ENCODE data around the gene BPIFB3.
"Not testable (repeated sequence)": the region's sequence is repeated elsewhere in the genome, so short reads cannot be mapped to it uniquely, and the experiment has no call there.

Gene BPIFB3

DNA sequence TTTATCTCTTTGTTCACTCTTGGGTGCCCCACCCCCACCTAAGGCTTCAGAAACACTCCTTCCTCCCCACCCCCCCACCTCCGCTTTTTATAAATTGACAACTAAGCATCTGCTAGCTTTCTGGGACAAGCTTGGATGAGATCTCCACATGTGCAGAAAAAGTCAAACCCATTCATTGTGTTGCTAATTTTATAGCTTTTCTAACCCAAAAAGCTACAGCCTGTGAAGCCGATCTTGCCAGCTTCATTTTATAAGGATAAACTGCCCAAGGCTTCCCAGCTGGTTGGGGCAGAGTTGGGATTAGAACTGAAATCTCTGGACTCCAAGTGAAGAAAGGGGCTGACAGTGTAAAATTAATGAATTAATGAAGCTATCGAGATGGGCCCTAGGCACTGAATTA is 49.9 kb downstream of the BPIFB3 start:
- TF ChIP-seq FOXP2 (optimal IDR thresholded peaks at IDR 0.05; ENCODE audit: control extremely low read depth, extremely low read length, insufficient read depth) (no peak), POLR2AphosphoS5 (IDR thresholded peaks at IDR 0.05; ENCODE audit: borderline replicate concordance, low read depth, low read length) (no peak), EZH2 (IDR thresholded peaks at IDR 0.05) (no peak)
- H3K9ac ChIP-seq (ENCODE audit: insufficient read length), result no peak overlapping the region

DNA sequence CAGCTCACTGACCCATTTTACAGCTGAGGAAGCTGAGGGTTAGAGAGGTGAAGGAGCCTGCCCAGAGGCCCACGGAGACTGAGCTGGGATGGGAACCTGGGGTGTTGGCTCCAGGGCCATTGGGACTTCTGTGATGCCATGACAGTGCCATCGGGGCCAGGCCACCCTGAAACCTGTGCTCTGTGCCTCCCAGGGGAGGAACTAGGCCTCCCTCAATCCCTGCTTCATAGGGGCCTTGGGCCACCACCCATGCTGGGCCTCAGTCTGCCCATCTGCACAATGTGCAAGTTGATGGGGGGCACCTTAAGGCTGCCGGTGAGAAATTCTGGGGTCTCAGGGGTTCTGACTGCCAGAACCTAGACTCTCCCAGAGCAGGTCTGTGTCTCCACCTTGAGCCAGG is 50.6 kb downstream of the BPIFB3 start:
- Histone ChIP-seq H3K36me3 (ENCODE audit: insufficient read depth, low read length) (no peaks in the 10 kb centered on the region), H3K27ac (no peak overlapping the region), H3K9ac (ENCODE audit: insufficient read length) (no peak overlapping the region), H3K4me3 (no peak overlapping the region), H3K9me3 (ENCODE audit: low read depth, low read length) (no peaks in the 10 kb centered on the region)
- no peak for TF ChIP-seq POLR2AphosphoS5 (IDR thresholded peaks at IDR 0.05; ENCODE audit: borderline replicate concordance, low read depth, low read length)
- no peak for TF ChIP-seq EZH2 (IDR thresholded peaks at IDR 0.05)
- no peak for TF ChIP-seq FOXP2 (optimal IDR thresholded peaks at IDR 0.05; ENCODE audit: control extremely low read depth, extremely low read length, insufficient read depth)
- DNase-seq (ENCODE audit: low read depth, low spot score), result no peak

More for the DNA sequence above, 49.9 kb downstream of the BPIFB3 start:
- no peak overlapping the region for H3K27ac ChIP-seq
- no peaks in the 10 kb centered on the region for H3K36me3 ChIP-seq (ENCODE audit: insufficient read depth, low read length)
- DNase-seq (ENCODE audit: low read depth, low spot score), result no peak
- H3K9me3 ChIP-seq (ENCODE audit: low read depth, low read length), result no peaks in the 10 kb centered on the region
- no peak overlapping the region for H3K4me3 ChIP-seq

DNA sequence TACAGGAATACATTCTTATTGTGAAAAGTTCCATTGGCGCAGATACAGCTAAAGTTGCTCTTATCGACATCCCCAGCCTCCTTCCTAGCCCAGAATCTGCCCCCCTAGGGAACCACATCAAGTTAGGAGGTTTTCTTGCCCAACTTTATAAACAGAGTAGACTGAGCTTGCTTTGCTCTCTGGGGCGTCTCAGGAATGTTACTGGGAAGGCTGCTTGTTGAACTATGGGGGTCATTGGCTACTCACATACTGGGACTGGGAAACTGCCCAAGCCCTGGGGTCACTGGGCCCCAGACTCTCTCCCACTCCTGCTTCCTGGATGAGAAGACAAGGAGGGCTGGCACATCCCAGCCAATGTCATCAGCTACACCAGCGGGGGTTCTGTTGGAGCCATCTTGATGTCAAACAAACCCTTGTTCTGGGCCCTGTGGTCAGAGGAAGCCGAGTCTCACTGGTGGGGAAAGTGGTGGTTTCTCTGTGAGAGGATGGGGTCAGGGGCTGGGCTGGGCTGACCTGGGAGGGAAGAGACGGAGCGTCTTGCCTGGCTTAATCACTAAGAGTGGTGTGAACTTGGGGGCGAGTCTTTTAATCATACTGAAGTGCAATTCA is 51.7 kb downstream of the BPIFB3 start:
- TF ChIP-seq POLR2AphosphoS5 (IDR thresholded peaks at IDR 0.05; ENCODE audit: borderline replicate concordance, low read depth, low read length) (no peak), EZH2 (IDR thresholded peaks at IDR 0.05) (no peak), FOXP2 (optimal IDR thresholded peaks at IDR 0.05; ENCODE audit: control extremely low read depth, extremely low read length, insufficient read depth) (no peak)
- H3K36me3 ChIP-seq (ENCODE audit: insufficient read depth, low read length), result no peaks in the 10 kb centered on the region
- H3K9me3 ChIP-seq (ENCODE audit: low read depth, low read length), result no peaks in the 10 kb centered on the region
- DNase-seq (ENCODE audit: low read depth, low spot score), result no peak
- no peak overlapping the region for H3K9ac ChIP-seq (ENCODE audit: insufficient read length)
- no peak overlapping the region for H3K27ac ChIP-seq
- H3K4me3 ChIP-seq, result no peak overlapping the region

DNA sequence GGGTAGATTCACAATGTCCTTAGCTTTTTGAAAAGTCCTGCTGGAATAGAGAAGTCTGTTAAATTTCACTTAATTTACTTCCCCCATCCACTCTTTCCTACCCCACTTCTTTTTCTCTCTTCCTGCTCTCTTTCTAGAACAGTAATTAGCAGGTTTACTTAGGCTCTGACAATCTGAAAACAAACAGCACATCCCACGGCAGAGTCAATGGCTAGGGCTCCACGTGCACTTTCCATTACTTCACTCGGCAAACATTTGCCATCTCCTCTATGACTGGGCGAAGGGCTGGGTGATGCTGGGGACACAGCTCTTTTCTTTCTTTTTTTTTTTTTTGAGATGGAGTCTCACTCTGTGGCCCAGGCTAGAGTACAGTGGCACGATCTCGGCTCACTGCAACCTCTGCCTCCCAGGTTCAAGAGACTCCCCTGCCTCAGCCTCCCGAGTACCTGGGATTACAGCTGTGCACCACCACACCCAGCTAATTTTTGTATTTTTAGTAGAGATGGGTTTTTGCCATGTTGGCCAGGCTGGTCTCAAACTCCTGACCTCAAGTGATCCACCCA is 52.4 kb downstream of the BPIFB3 start:
- not testable (repeated sequence) for H3K9ac ChIP-seq (ENCODE audit: insufficient read length); H3K4me3 ChIP-seq; H3K9me3 ChIP-seq (ENCODE audit: low read depth, low read length); H3K27ac ChIP-seq; H3K36me3 ChIP-seq (ENCODE audit: insufficient read depth, low read length); DNase-seq (ENCODE audit: low read depth, low spot score)

DNA sequence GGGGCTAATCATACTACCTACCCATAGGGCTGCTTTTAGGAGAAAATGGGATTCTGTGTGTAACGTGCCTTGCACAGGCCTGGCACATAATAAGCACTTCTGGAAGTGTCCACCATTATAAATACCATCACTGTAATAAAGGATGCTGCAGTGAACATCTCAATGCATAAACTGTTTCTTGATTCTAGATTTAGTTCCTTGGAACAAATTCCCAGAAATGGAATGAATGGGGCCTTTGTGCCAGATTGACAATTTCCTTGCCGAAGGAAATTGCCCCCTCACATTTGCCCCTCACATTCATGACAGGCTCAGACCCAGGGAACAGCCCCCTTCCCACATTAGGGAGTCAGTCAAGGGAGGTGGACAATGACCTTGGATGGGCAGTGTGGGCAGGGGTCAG is 55.0 kb downstream of the BPIFB3 start:
- no peak for DNase-seq (ENCODE audit: low read depth, low spot score)
- no peak overlapping the region for H3K4me3 ChIP-seq
- H3K36me3 ChIP-seq (ENCODE audit: insufficient read depth, low read length), result no peaks in the 10 kb centered on the region
- H3K9ac ChIP-seq (ENCODE audit: insufficient read length), result no peak overlapping the region
- TF ChIP-seq EZH2 (IDR thresholded peaks at IDR 0.05) (no peak), FOXP2 (optimal IDR thresholded peaks at IDR 0.05; ENCODE audit: control extremely low read depth, extremely low read length, insufficient read depth) (no peak), POLR2AphosphoS5 (IDR thresholded peaks at IDR 0.05; ENCODE audit: borderline replicate concordance, low read depth, low read length) (no peak)
- no peak overlapping the region for H3K27ac ChIP-seq
- no peaks in the 10 kb centered on the region for H3K9me3 ChIP-seq (ENCODE audit: low read depth, low read length)

DNA sequence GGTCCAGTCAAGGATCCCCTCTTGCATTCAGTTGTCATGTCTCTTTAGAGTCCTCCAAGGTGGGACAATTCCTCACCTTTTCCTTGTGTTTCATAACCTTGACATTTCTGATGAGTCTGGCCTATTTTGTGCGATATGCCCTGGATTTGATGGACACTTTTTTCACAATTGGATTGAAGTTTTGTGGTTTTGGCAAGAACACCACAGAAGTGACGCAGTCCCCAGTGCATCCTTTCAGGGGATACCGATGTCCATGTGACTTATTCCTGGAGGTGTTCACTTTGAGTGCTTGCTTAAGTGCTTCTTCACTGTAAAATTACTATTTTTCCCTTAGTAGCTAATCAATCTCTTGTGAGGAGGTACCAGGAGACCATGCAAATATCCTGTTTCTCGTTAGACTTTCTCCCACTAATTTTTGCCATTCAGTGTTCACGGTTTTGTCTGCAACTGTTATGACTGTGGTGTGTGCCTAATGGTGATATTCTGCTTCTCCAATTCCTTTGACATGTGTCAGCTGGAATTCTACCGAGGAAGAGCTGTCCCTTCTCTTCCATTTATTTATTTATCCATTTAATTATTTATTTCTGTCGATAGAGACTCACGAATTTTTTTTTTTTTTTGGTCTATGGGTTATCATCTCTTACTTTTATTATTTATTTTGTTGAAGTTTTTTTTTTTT is 56.6 kb downstream of the BPIFB3 start:
- DNase-seq (ENCODE audit: low read depth, low spot score), result no peak
- Histone ChIP-seq H3K4me3 (no peak overlapping the region), H3K9ac (ENCODE audit: insufficient read length) (no peak overlapping the region), H3K27ac (no peak overlapping the region), H3K9me3 (ENCODE audit: low read depth, low read length) (no peaks in the 10 kb centered on the region), H3K36me3 (ENCODE audit: insufficient read depth, low read length) (no peaks in the 10 kb centered on the region)
- TF ChIP-seq POLR2AphosphoS5 (IDR thresholded peaks at IDR 0.05; ENCODE audit: borderline replicate concordance, low read depth, low read length) (no peak), FOXP2 (optimal IDR thresholded peaks at IDR 0.05; ENCODE audit: control extremely low read depth, extremely low read length, insufficient read depth) (no peak)

DNA sequence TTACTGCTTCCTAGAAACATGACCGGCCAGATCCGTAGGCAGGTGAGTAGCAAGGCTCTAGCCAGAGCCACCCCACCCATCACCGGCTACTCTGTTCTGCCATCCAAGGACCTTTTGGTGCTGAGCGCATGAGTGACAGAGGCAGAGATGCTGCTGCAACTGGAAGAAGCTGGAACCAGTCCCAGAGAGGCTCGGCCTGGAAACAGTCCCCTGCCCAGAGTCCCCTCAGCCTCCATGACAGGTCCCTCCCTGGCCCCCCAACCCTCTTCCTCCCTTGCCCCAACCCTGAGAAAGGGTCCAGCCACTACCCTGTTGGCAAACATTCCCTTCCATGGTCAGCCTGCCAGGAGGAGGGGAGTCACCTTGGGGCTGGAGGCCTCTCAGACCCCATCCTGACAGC is 57.6 kb downstream of the BPIFB3 start:
- no peak for TF ChIP-seq EZH2 (IDR thresholded peaks at IDR 0.05)
- no peak for TF ChIP-seq FOXP2 (optimal IDR thresholded peaks at IDR 0.05; ENCODE audit: control extremely low read depth, extremely low read length, insufficient read depth)
- TF ChIP-seq POLR2AphosphoS5 (IDR thresholded peaks at IDR 0.05; ENCODE audit: borderline replicate concordance, low read depth, low read length), result no peak
- Histone ChIP-seq H3K27ac (no peak overlapping the region), H3K9ac (ENCODE audit: insufficient read length) (no peak overlapping the region), H3K4me3 (no peak overlapping the region), H3K36me3 (ENCODE audit: insufficient read depth, low read length) (no peaks in the 10 kb centered on the region), H3K9me3 (ENCODE audit: low read depth, low read length) (no peaks in the 10 kb centered on the region)
- DNase-seq (ENCODE audit: low read depth, low spot score), result no peak

DNA sequence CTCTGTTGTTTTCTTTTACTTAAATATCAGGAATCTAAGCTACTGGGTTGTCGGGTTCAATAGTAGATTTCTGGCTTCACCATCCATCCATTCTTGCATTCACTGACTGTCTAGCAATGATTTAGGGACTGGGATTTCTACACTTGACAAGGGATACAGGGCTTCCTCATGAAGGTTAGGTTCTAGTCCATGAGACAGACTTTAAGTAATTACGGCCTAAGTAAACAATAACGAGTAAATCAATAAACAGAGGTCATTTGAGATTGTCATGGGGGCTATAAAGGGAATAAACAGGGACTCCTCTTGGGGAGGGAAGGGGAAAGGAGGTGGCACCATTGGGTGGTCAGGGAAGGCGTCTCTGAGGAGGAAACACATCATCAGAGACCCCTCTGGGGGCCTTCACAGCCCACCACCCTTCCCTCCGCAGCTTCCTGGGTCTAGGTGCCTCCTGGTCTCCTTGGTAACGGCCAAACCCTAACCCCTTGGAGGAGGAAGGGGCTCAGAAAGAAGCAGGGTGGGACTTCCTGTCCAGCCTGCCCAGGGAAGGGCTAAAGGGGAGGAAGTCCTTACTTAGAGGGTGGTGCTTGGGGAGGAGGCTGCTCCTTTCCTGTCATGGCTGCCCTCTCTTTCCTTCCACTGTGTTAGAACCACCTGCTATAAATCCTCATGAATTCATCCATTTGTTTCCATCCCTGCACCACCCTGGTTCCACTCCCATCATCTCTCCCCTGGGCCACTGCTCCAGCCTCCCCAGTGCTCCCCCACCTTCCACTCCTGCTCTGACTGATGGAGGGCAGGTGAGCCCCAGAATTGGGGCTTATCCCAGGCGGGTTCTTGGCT is 59.1 kb downstream of the BPIFB3 start:
- no peak overlapping the region for H3K9ac ChIP-seq (ENCODE audit: insufficient read length)
- TF ChIP-seq EZH2 (IDR thresholded peaks at IDR 0.05) (no peak), FOXP2 (optimal IDR thresholded peaks at IDR 0.05; ENCODE audit: control extremely low read depth, extremely low read length, insufficient read depth) (no peak), POLR2AphosphoS5 (IDR thresholded peaks at IDR 0.05; ENCODE audit: borderline replicate concordance, low read depth, low read length) (no peak)
- no peak overlapping the region for H3K4me3 ChIP-seq
- no peak for DNase-seq (ENCODE audit: low read depth, low spot score)
- no peak overlapping the region for H3K27ac ChIP-seq
- H3K9me3 ChIP-seq (ENCODE audit: low read depth, low read length), result no peaks in the 10 kb centered on the region
- H3K36me3 ChIP-seq (ENCODE audit: insufficient read depth, low read length), result no peaks in the 10 kb centered on the region

Data from SK-N-MC (cell line).